GM23338 (cell line): ENCODE data around the gene RAP1GAP2. TPM values are rescaled to one million over a fixed set of nuclear protein-coding genes. Genes with fewer than 3 reads are reported as not detected.

Source experiments
- ATAC-seq: fragments of 200-7000 bp; cut with Tn5 transposase; 3 replicates; pipeline ENCODE4 v1.9.1; 2020
- DNase-seq: peaks from one replicate; pipeline ENCODE4 v3.0.0-alpha.2; 2015; ENCODE audit warnings: low spot score
- H2AFZ ChIP-seq: fragments of 200-600 bp; sonication (generic); 2 replicates; pipeline ENCODE4 v1.8.0; 2016; ENCODE audit warnings: antibody characterized with exemption, mild to moderate bottlenecking, moderate library complexity
- H3F3A ChIP-seq: fragments of 200-600 bp; sonication (generic); replicated peaks from 2 replicates; pipeline ENCODE4 v1.8.0; 2017; ENCODE audit warnings: antibody characterized with exemption, mixed run types, low read depth
- H3K27ac ChIP-seq: fragments of 200-600 bp; sonication (generic); 2 replicates; pipeline ENCODE4 v1.6.1; 2016; ENCODE audit warnings: low read depth
- H3K27me3 ChIP-seq: fragments of 200-600 bp; sonication (generic); 2 replicates; pipeline ENCODE4 v1.8.0; 2016; ENCODE audit warnings: mild to moderate bottlenecking, mixed run types, moderate library complexity; ENCODE audit not compliant: insufficient read depth
- H3K36me3 ChIP-seq: fragments of 200-600 bp; sonication (generic); 2 replicates; pipeline ENCODE4 v1.8.0; 2016; ENCODE audit warnings: mild to moderate bottlenecking; ENCODE audit not compliant: insufficient read depth
- H3K4me1 ChIP-seq: fragments of 200-600 bp; sonication (generic); 2 replicates; pipeline ENCODE4 v1.8.0; 2016; ENCODE audit warnings: mild to moderate bottlenecking, moderate library complexity; ENCODE audit not compliant: insufficient read depth
- H3K4me2 ChIP-seq: fragments of 200-600 bp; sonication (generic); 2 replicates; pipeline ENCODE4 v1.7.1; 2017; ENCODE audit warnings: mixed run types
- H3K4me3 ChIP-seq: fragments of 200-600 bp; sonication (generic); 2 replicates; pipeline ENCODE4 v1.6.1; 2016; ENCODE audit warnings: mixed run types
- H3K79me2 ChIP-seq: fragments of 200-600 bp; sonication (generic); replicated peaks from 2 replicates; pipeline ENCODE4 v1.8.0; 2017; ENCODE audit warnings: mild to moderate bottlenecking; ENCODE audit not compliant: insufficient read depth
- H3K9me2 ChIP-seq: fragments of 200-600 bp; sonication (generic); 2 replicates; pipeline ENCODE4 v1.8.0; 2017; ENCODE audit not compliant: insufficient read depth
- H4K20me1 ChIP-seq: fragments of 200-600 bp; sonication (generic); replicated peaks from 2 replicates; pipeline ENCODE4 v1.8.0; 2017; ENCODE audit warnings: mild to moderate bottlenecking; ENCODE audit not compliant: insufficient read depth
- H3K27ac Mint-ChIP-seq: 2 replicates; pipeline ENCODE4 v1.8.0; 2020; ENCODE audit warnings: inconsistent platforms, mild to moderate bottlenecking, moderate library complexity, mixed read lengths
- H3K27me3 Mint-ChIP-seq: 3 replicates; pipeline ENCODE4 v1.8.0; 2022; ENCODE audit warnings: low read depth, mild to moderate bottlenecking, moderate library complexity, mixed read lengths, inconsistent platforms; ENCODE audit not compliant: insufficient read depth, poor library complexity
- H3K36me3 Mint-ChIP-seq: 3 replicates; pipeline ENCODE4 v1.8.0; 2021; ENCODE audit warnings: low read depth, mild to moderate bottlenecking, inconsistent platforms, moderate library complexity, mixed read lengths
- H3K4me1 Mint-ChIP-seq: 3 replicates; pipeline ENCODE4 v1.8.0; 2020; ENCODE audit warnings: mild to moderate bottlenecking, inconsistent platforms, mixed read lengths
- H3K4me3 Mint-ChIP-seq: 3 replicates; pipeline ENCODE4 v1.8.0; 2021; ENCODE audit warnings: moderate library complexity, mild to moderate bottlenecking, inconsistent platforms, mixed read lengths
- H3K9me3 Mint-ChIP-seq: 3 replicates; pipeline ENCODE4 v1.8.0; 2020; ENCODE audit warnings: moderate library complexity, mild to moderate bottlenecking, inconsistent platforms, mixed read lengths
- CTCF ChIP-seq, 2 experiments: fragments of 200-600 bp in 1 of 2; sonication (generic) in 1 of 2; conservative IDR thresholded peaks; 2 replicates each; pipeline versions ENCODE4 v1.5.1 to v1.6.1; 2016 to 2017; ENCODE audit warnings: antibody characterized with exemption in 2 of 2, low read depth in 2 of 2, mild to moderate bottlenecking in 2 of 2, moderate library complexity in 1 of 2
- EZH2 ChIP-seq: fragments of 200-600 bp; sonication (generic); IDR thresholded peaks from one replicate; pipeline ENCODE4 v1.8.0; 2017; ENCODE audit warnings: antibody characterized with exemption, mild to moderate bottlenecking, low read depth; ENCODE audit not compliant: unreplicated experiment
- EZH2phosphoT487 ChIP-seq: fragments of 200-600 bp; sonication (generic); IDR thresholded peaks from one replicate; pipeline ENCODE4 v1.8.1; 2018; ENCODE audit warnings: antibody characterized with exemption; ENCODE audit not compliant: unreplicated experiment
- POLR2AphosphoS5 ChIP-seq: IDR thresholded peaks from 2 replicates; pipeline ENCODE4 v1.6.1; 2016; ENCODE audit warnings: antibody characterized with exemption, low read depth
- ZNF331 ChIP-seq: fragments of 250-450 bp; sonication (Bioruptor Pico); IDR thresholded peaks from 2 replicates; pipeline ENCODE4 v1.5.0; 2020; ENCODE audit warnings: low read depth, mild to moderate bottlenecking, moderate library complexity
- polyA plus RNA-seq: library from polyadenylated mRNA; unstranded; fragments of >200 nt; fragmentation: Nextera tagmentation; extraction: Ambion mirVana; gene quantifications from 2 replicates; pipeline ENCODE4 v1.2.1, GENCODE V29; 2016
- total RNA-seq: library from RNA; depleted of rRNA; stranded (reverse); fragments of >200 nt; shearing (Covaris generic); gene quantifications from 2 replicates; pipeline ENCODE4 v1.2.3, GENCODE V29; 2014
- TF ChIP-seq, protein P1 (sequence below): fragments of 250-450 bp; sonication (Bioruptor Pico); IDR thresholded peaks from 2 replicates; pipeline ENCODE4 v1.5.0; 2020; ENCODE audit warnings: mild to moderate bottlenecking, moderate library complexity
- TF ChIP-seq, protein P2 (sequence below): IDR thresholded peaks from one replicate; pipeline ENCODE4 v1.6.1; 2018; ENCODE audit warnings: antibody characterized with exemption; ENCODE audit not compliant: unreplicated experiment

RAP1GAP2 gene
- total and polyA plus RNA-seq, 2 experiments from 2014 or later: 17.8 to 46.1 TPM

DNA sequence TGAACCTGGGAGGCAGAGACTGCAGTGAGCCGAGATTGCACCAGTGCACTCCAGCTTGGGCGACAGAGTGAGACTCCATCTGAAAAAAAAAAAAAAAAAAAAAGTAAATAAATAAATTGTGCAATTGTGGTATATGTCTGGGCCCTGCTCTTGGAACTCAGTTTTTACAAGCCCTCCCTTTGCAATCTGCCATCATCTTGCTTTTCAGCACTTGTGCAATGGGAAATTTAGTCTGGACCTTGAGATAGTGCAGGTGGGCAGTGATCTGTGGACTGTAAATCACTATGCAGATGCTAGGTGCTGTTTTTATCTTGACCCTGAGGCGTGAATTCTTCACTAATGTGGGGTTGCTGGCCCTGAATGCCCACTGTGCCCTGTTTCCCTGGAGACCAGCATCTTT is 6.5 kb upstream of the RAP1GAP2 start:
- no peak overlapping the region for H3K4me2 ChIP-seq
- no peaks in the 10 kb centered on the region for H3K79me2 ChIP-seq
- H3K4me3 ChIP-seq: no peak overlapping the region
- H3K27me3 ChIP-seq: no peaks in the 10 kb centered on the region
- Mint-ChIP-seq H3K4me1 (peaks cover 5% of the 10 kb centered on the region), H3K27me3 (peaks cover 4% of the 10 kb centered on the region), H3K4me3 (no peak overlapping the region), H3K36me3 (no peaks in the 10 kb centered on the region; the same call in 2 of the 3 replicates), H3K27ac (no peak overlapping the region), H3K9me3 (no peaks in the 10 kb centered on the region)
- ATAC-seq: no peak
- no peak overlapping the region for H2AFZ ChIP-seq
- H4K20me1 ChIP-seq: no peaks in the 10 kb centered on the region
- H3K36me3 ChIP-seq: no peaks in the 10 kb centered on the region
- H3K4me1 ChIP-seq: no peaks in the 10 kb centered on the region
- TF ChIP-seq, protein P1, sequence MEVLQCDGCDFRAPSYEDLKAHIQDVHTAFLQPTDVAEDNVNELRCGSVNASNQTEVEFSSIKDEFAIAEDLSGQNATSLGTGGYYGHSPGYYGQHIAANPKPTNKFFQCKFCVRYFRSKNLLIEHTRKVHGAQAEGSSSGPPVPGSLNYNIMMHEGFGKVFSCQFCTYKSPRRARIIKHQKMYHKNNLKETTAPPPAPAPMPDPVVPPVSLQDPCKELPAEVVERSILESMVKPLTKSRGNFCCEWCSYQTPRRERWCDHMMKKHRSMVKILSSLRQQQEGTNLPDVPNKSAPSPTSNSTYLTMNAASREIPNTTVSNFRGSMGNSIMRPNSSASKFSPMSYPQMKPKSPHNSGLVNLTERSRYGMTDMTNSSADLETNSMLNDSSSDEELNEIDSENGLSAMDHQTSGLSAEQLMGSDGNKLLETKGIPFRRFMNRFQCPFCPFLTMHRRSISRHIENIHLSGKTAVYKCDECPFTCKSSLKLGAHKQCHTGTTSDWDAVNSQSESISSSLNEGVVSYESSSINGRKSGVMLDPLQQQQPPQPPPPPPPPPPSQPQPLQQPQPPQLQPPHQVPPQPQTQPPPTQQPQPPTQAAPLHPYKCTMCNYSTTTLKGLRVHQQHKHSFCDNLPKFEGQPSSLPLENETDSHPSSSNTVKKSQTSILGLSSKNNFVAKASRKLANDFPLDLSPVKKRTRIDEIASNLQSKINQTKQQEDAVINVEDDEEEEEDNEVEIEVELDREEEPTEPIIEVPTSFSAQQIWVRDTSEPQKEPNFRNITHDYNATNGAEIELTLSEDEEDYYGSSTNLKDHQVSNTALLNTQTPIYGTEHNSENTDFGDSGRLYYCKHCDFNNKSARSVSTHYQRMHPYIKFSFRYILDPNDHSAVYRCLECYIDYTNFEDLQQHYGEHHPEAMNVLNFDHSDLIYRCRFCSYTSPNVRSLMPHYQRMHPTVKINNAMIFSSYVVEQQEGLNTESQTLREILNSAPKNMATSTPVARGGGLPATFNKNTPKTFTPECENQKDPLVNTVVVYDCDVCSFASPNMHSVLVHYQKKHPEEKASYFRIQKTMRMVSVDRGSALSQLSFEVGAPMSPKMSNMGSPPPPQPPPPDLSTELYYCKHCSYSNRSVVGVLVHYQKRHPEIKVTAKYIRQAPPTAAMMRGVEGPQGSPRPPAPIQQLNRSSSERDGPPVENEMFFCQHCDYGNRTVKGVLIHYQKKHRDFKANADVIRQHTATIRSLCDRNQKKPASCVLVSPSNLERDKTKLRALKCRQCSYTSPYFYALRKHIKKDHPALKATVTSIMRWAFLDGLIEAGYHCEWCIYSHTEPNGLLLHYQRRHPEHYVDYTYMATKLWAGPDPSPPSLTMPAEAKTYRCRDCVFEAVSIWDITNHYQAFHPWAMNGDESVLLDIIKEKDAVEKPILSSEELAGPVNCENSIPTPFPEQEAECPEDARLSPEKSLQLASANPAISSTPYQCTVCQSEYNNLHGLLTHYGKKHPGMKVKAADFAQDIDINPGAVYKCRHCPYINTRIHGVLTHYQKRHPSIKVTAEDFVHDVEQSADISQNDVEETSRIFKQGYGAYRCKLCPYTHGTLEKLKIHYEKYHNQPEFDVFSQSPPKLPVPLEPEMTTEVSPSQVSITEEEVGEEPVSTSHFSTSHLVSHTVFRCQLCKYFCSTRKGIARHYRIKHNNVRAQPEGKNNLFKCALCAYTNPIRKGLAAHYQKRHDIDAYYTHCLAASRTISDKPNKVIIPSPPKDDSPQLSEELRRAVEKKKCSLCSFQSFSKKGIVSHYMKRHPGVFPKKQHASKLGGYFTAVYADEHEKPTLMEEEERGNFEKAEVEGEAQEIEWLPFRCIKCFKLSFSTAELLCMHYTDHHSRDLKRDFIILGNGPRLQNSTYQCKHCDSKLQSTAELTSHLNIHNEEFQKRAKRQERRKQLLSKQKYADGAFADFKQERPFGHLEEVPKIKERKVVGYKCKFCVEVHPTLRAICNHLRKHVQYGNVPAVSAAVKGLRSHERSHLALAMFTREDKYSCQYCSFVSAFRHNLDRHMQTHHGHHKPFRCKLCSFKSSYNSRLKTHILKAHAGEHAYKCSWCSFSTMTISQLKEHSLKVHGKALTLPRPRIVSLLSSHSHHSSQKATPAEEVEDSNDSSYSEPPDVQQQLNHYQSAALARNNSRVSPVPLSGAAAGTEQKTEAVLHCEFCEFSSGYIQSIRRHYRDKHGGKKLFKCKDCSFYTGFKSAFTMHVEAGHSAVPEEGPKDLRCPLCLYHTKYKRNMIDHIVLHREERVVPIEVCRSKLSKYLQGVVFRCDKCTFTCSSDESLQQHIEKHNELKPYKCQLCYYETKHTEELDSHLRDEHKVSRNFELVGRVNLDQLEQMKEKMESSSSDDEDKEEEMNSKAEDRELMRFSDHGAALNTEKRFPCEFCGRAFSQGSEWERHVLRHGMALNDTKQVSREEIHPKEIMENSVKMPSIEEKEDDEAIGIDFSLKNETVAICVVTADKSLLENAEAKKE (CRISPR knock-in tag): no peak
- TF ChIP-seq, protein P2, sequence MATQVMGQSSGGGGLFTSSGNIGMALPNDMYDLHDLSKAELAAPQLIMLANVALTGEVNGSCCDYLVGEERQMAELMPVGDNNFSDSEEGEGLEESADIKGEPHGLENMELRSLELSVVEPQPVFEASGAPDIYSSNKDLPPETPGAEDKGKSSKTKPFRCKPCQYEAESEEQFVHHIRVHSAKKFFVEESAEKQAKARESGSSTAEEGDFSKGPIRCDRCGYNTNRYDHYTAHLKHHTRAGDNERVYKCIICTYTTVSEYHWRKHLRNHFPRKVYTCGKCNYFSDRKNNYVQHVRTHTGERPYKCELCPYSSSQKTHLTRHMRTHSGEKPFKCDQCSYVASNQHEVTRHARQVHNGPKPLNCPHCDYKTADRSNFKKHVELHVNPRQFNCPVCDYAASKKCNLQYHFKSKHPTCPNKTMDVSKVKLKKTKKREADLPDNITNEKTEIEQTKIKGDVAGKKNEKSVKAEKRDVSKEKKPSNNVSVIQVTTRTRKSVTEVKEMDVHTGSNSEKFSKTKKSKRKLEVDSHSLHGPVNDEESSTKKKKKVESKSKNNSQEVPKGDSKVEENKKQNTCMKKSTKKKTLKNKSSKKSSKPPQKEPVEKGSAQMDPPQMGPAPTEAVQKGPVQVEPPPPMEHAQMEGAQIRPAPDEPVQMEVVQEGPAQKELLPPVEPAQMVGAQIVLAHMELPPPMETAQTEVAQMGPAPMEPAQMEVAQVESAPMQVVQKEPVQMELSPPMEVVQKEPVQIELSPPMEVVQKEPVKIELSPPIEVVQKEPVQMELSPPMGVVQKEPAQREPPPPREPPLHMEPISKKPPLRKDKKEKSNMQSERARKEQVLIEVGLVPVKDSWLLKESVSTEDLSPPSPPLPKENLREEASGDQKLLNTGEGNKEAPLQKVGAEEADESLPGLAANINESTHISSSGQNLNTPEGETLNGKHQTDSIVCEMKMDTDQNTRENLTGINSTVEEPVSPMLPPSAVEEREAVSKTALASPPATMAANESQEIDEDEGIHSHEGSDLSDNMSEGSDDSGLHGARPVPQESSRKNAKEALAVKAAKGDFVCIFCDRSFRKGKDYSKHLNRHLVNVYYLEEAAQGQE: no peak
- TF ChIP-seq POLR2AphosphoS5 (no peak), EZH2phosphoT487 (no peak), EZH2 (no peak), ZNF331 (CRISPR knock-in tag) (no peak), CTCF (conservative IDR thresholded peaks at IDR 0.05; ENCODE audit: low read depth in 2 of 2) (no peak)
- H3F3A ChIP-seq: no peaks in the 10 kb centered on the region
- H3K9me2 ChIP-seq: no peaks in the 10 kb centered on the region
- no peak for DNase-seq
- no peak overlapping the region for H3K27ac ChIP-seq
